DND-41 (cell line): ENCODE measurements around the gene FSCN2.

Experiments used
- ATAC-seq: fragments of 200-7000 bp; cut with Tn5 transposase; 3 replicates; pipeline ENCODE4 v1.9.1; 2021; ENCODE audit warnings: low read depth; ENCODE audit not compliant: insufficient read depth
- DNase-seq: peaks from one replicate; pipeline ENCODE4 v3.0.0-alpha.2; 2020
- H2AFZ ChIP-seq: 2 replicates; pipeline ENCODE4 v1.6.0; 2012; ENCODE audit warnings: low read depth, low read length
- H3K27ac ChIP-seq: 2 replicates; pipeline ENCODE4 v1.5.1; 2012; ENCODE audit warnings: low read length, inconsistent platforms
- H3K27me3 ChIP-seq: fragments of 200-600 bp; sonication (generic); 2 replicates; pipeline ENCODE4 v1.6.0; 2012; ENCODE audit warnings: low read length, mild to moderate bottlenecking, inconsistent platforms; ENCODE audit not compliant: insufficient read depth, poor library complexity
- H3K36me3 ChIP-seq: 2 replicates; pipeline ENCODE4 v1.5.1; 2012; ENCODE audit warnings: low read length, inconsistent platforms; ENCODE audit not compliant: insufficient read depth
- H3K4me1 ChIP-seq: 2 replicates; pipeline ENCODE4 v1.5.1; 2012; ENCODE audit warnings: mild to moderate bottlenecking, low read length; ENCODE audit not compliant: insufficient read depth
- H3K4me2 ChIP-seq: 2 replicates; pipeline ENCODE4 v1.6.0; 2012; ENCODE audit warnings: mild to moderate bottlenecking, moderate library complexity, low read length, inconsistent platforms; ENCODE audit not compliant: insufficient read depth
- H3K4me3 ChIP-seq, 2 experiments: fragments of 200-600 bp in 1 of 2; shearing (Covaris generic) in 1 of 2; 2 replicates each; pipeline ENCODE4 v1.5.1; 2012 to 2016; ENCODE audit warnings: inconsistent platforms in 2 of 2, low read length in 2 of 2, mild to moderate bottlenecking in 2 of 2, low read depth in 1 of 2, moderate library complexity in 1 of 2
- H3K79me2 ChIP-seq: 2 replicates; pipeline ENCODE4 v1.6.0; 2012; ENCODE audit warnings: low read length, inconsistent platforms; ENCODE audit not compliant: insufficient read depth
- H3K9ac ChIP-seq: 2 replicates; pipeline ENCODE4 v1.6.0; 2012; ENCODE audit warnings: low read depth, mild to moderate bottlenecking, inconsistent platforms, low read length, moderate library complexity
- H3K9me3 ChIP-seq: 2 replicates; pipeline ENCODE4 v1.5.1; 2012; ENCODE audit warnings: low read length, moderate library complexity, mild to moderate bottlenecking, inconsistent platforms; ENCODE audit not compliant: insufficient read depth, severe bottlenecking
- H4K20me1 ChIP-seq: 2 replicates; pipeline ENCODE4 v1.6.0; 2012; ENCODE audit warnings: low read length; ENCODE audit not compliant: insufficient read depth
- EZH2 ChIP-seq: IDR thresholded peaks from 3 replicates; pipeline ENCODE4 v1.6.1; 2012; ENCODE audit warnings: borderline replicate concordance, low read depth, mild to moderate bottlenecking, moderate library complexity, low read length, inconsistent platforms; ENCODE audit not compliant: severe bottlenecking
- TF ChIP-seq, protein P1 (sequence below): IDR thresholded peaks from 2 replicates; pipeline ENCODE4 v1.5.1; 2012; ENCODE audit warnings: borderline replicate concordance, low read length, moderate library complexity, mild to moderate bottlenecking; ENCODE audit not compliant: poor library complexity, severe bottlenecking; ENCODE audit errors: extremely low read depth

The FSCN2 gene

DNA sequence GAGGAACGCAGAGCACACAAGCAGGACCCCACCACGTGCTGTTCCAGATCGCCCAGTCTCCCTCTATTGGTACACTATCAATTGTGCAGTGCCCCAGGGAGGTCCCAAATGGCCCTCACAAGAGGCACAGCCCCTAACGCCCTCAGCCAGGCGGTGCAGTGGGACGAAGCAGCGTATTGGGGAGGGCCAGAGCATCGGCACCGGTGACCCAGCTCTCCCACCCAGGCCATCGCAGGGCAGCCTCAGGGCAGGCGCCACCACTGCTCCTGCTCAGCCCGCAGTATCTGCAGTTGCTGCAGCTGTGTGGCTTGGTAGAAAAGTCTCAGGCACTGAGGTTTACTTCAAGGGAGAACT, 29.9 kb downstream of the FSCN2 start:
- H3K4me2 ChIP-seq: no peak overlapping the region
- DNase-seq (no peak), ATAC-seq (no peak)
- TF ChIP-seq EZH2: no peak
- TF ChIP-seq, protein P1, sequence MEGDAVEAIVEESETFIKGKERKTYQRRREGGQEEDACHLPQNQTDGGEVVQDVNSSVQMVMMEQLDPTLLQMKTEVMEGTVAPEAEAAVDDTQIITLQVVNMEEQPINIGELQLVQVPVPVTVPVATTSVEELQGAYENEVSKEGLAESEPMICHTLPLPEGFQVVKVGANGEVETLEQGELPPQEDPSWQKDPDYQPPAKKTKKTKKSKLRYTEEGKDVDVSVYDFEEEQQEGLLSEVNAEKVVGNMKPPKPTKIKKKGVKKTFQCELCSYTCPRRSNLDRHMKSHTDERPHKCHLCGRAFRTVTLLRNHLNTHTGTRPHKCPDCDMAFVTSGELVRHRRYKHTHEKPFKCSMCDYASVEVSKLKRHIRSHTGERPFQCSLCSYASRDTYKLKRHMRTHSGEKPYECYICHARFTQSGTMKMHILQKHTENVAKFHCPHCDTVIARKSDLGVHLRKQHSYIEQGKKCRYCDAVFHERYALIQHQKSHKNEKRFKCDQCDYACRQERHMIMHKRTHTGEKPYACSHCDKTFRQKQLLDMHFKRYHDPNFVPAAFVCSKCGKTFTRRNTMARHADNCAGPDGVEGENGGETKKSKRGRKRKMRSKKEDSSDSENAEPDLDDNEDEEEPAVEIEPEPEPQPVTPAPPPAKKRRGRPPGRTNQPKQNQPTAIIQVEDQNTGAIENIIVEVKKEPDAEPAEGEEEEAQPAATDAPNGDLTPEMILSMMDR: no peak
- peaks cover 15% of the 10 kb centered on the region for H3K4me1 ChIP-seq
- no peak overlapping the region for H3K9ac ChIP-seq
- no peak overlapping the region for H3K4me3 ChIP-seq
- H3K9me3 ChIP-seq: no peaks in the 10 kb centered on the region
- peaks cover 18% of the 10 kb centered on the region; the same call in 1 of the 2 replicates for H4K20me1 ChIP-seq
- no peaks in the 10 kb centered on the region for H3K79me2 ChIP-seq
- no peak overlapping the region for H3K27ac ChIP-seq
- no peaks in the 10 kb centered on the region for H3K27me3 ChIP-seq
- H3K36me3 ChIP-seq: peaks cover 66% of the 10 kb centered on the region
- no peak overlapping the region for H2AFZ ChIP-seq

DNA sequence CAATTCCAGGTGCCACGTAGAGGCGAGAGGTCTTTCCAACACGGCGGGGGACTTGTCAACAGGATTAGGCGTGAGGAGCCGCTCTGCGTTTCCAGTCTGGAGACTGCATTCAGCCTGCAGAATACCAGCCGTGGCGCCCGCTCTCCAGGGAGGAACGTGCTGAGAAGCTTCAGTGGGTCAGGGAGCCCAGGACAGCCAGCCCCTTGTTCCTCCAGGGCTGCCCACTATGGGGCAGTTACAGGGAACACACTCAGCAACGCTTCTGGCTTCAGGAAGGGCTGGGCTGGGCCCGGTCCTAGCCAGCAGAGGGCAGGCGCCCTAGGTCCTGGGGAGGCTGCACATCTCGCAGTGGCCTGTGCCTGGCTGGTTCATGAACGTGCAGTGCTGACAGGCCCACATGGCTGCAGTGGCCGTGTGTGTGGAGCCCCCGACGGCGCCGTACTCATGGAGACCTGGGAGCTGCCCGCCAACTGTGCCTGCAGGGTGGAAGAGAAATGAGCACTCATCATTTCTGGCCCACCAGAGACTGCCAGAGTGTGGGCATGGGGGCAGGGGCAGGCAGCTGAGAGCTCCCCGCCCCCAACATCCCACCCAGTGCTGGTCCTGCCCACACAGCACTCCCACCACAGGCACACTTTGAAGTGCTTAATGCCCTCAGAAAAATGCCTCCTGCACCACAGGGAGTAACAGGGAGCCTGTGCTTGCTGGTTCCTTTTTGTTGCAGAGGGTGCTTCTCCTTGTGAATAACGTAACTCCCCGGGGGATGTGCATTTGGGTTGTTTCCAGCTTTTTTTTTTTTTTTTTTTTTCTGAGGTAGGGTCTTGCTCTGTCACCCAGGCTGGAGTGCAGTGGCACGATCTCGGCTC, 31.0 kb downstream of the FSCN2 start:
- ATAC-seq (0 out of 3 replicates have a peak, but pooled peaks have one; percentile 18), DNase-seq (no peak)
- Histone ChIP-seq H3K27ac (no peak overlapping the region), H2AFZ (no peak overlapping the region), H3K79me2 (no peaks in the 10 kb centered on the region), H3K27me3 (no peaks in the 10 kb centered on the region), H3K4me3 (no peak overlapping the region), H3K36me3 (peaks cover 77% of the 10 kb centered on the region), H3K4me1 (peaks cover 4% of the 10 kb centered on the region), H3K9ac (no peak overlapping the region), H3K4me2 (no peak overlapping the region), H4K20me1 (peaks cover 16% of the 10 kb centered on the region; the same call in 1 of the 2 replicates), H3K9me3 (no peaks in the 10 kb centered on the region)
- TF ChIP-seq EZH2: no peak
- TF ChIP-seq, protein P1: no peak

DNA sequence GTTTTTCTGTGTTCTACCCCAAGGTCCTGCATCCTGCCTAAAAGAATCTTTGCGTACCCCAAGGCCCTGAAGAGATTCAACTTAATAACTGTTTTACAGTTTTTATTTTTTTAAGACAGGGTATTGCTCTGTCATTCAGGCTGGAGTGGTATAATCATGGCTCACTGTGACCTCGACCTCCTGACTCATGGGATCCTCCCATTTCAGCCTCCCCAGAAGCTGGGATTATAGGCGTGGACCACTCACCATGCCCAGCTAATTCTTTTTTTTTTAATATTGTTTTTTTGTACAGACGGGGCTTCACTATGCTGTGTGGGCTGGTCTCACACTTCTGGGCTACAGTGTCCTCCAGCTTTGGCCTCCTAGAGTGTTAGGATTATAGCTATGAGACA, 33.3 kb downstream of the FSCN2 start:
- H3K9me3 ChIP-seq: no peaks in the 10 kb centered on the region
- no peaks in the 10 kb centered on the region for H3K4me1 ChIP-seq
- no peak overlapping the region for H2AFZ ChIP-seq
- H3K79me2 ChIP-seq: no peaks in the 10 kb centered on the region
- H3K27ac ChIP-seq: no peak overlapping the region
- H3K36me3 ChIP-seq: peaks cover 97% of the 10 kb centered on the region
- no peak overlapping the region for H3K4me3 ChIP-seq
- H3K9ac ChIP-seq: no peak overlapping the region
- H3K4me2 ChIP-seq: no peak overlapping the region
- ATAC-seq: no peak
- DNase-seq: no peak
- no peaks in the 10 kb centered on the region for H3K27me3 ChIP-seq
- TF ChIP-seq, protein P1: no peak
- no peak for TF ChIP-seq EZH2
- peaks cover 18% of the 10 kb centered on the region; the same call in 1 of the 2 replicates for H4K20me1 ChIP-seq
